Testis (tissue), 3 donors: Measurements from ENCODE around the gene ENAH. TPM values are rescaled to one million over a fixed set of nuclear protein-coding genes. Genes with fewer than 3 reads are reported as not detected.
"Not testable (repeated sequence)": the region's sequence is repeated elsewhere in the genome, so short reads cannot be mapped to it uniquely, and the experiment has no call there.

ENCODE experiments used
- DNase-seq: peaks from one replicate; pipeline ENCODE4 v3.0.0-alpha.2; 2019
- H3K27ac ChIP-seq, 2 donors: fragments of 200-600 bp; sonication (generic); one replicate each; pipeline ENCODE4 v1.5.1; 2019
- H3K27me3 ChIP-seq: fragments of 200-600 bp; sonication (generic); one replicate; pipeline ENCODE4 v1.5.1; 2019
- H3K36me3 ChIP-seq: fragments of 200-600 bp; sonication (generic); one replicate; pipeline ENCODE4 v1.5.1; 2017; ENCODE audit warnings: low read depth; ENCODE audit errors: missing control alignments
- H3K4me1 ChIP-seq: fragments of 200-600 bp; sonication (generic); one replicate; pipeline ENCODE4 v1.5.1; 2019
- H3K4me3 ChIP-seq, 2 donors: fragments of 200-600 bp; sonication (generic); one replicate each; pipeline ENCODE4 v1.5.1; 2017 to 2019
- H3K9me3 ChIP-seq: fragments of 200-600 bp; sonication (generic); one replicate; pipeline ENCODE4 v1.5.1; 2017
- POLR2A ChIP-seq: fragments of 450-650 bp; IDR thresholded peaks from one replicate; pipeline ENCODE4 v1.6.1; 2017; ENCODE audit warnings: antibody characterized with exemption, mild to moderate bottlenecking, moderate library complexity
- WGBS, 2 donors: methylation state at CpG; one replicate each; pipeline ENCODE4 v1.1.5; 2018; 5-methylcytosine and 5-hydroxymethylcytosine counted together
- intact Hi-C: fragments of 100-400 bp; cut with DNase I; formaldehyde crosslinking; loops from one replicate; pipeline ENCODE4 v1.15.1; 2023; ENCODE audit warnings: low total_unique reads
- polyA plus RNA-seq: library from polyadenylated mRNA; stranded (reverse); fragments of 350-450 nt; fragmentation: Illumina TruSeq; extraction: RNeasy Lipid Tissue Mini Kit (QIAGEN cat#74804); gene quantifications from one replicate; pipeline ENCODE4 v1.2.3, GENCODE V29; 2014; ENCODE audit warnings: low read depth, low replicate concordance; ENCODE audit not compliant: insufficient read depth
- total RNA-seq, 2 donors: library from RNA; depleted of rRNA; stranded (reverse); fragments of >200 nt; gene quantifications; one replicate each; pipeline ENCODE4 v1.2.3, GENCODE V29; 2016
- TF ChIP-seq, protein P1 (sequence below), 3 experiments: fragments of 450-650 bp in 2 of 3; fragments of 200-600 bp in 1 of 3; sonication (generic) in 1 of 3; IDR thresholded peaks; one replicate each; pipeline ENCODE4 v1.5.1; 2016 to 2019; ENCODE audit warnings: antibody characterized with exemption in 3 of 3, mild to moderate bottlenecking in 2 of 3, moderate library complexity in 1 of 3

Gene ENAH
- total and polyA plus RNA-seq, 3 donors from 2014 or later: 84.3 to 132 (median 122) TPM

DNA sequence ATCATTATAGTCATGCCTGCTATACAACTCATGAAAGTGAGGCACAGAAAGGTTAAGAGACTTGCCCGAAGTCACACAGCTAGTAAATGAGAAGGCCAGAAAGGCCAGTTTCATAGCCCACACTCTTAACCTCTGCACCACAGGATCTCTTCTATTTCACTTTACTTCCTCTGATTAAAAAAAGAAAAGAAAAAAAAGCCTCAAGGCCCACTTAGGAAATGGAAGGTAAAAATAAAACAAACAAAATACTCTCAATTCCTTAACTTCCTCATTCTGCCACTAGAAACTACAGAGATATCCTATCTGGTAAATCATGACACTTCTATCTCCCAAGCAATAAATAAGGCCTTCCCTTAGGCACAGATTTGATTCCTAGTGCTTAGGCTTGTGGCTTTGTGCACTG is 7.6 kb upstream of the ENAH start:
- no peak for DNase-seq
- H3K27ac ChIP-seq: no peak overlapping the region
- no peak overlapping the region for H3K4me3 ChIP-seq
- 85 to 88% methylated on average over 1 of the region's 1 CpG for WGBS, 2 donors
- no peaks in the 10 kb centered on the region for H3K9me3 ChIP-seq
- H3K4me1 ChIP-seq: no peaks in the 10 kb centered on the region
- no peaks in the 10 kb centered on the region for H3K36me3 ChIP-seq
- TF ChIP-seq POLR2A: no peak
- TF ChIP-seq, protein P1, sequence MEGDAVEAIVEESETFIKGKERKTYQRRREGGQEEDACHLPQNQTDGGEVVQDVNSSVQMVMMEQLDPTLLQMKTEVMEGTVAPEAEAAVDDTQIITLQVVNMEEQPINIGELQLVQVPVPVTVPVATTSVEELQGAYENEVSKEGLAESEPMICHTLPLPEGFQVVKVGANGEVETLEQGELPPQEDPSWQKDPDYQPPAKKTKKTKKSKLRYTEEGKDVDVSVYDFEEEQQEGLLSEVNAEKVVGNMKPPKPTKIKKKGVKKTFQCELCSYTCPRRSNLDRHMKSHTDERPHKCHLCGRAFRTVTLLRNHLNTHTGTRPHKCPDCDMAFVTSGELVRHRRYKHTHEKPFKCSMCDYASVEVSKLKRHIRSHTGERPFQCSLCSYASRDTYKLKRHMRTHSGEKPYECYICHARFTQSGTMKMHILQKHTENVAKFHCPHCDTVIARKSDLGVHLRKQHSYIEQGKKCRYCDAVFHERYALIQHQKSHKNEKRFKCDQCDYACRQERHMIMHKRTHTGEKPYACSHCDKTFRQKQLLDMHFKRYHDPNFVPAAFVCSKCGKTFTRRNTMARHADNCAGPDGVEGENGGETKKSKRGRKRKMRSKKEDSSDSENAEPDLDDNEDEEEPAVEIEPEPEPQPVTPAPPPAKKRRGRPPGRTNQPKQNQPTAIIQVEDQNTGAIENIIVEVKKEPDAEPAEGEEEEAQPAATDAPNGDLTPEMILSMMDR (IDR thresholded peaks at IDR 0.05): no peak
- intact Hi-C loops: no loop called here
- H3K27me3 ChIP-seq: no peaks in the 10 kb centered on the region

- no peak overlapping the region for H3K4me3 ChIP-seq
- no peak for TF ChIP-seq POLR2A
- TF ChIP-seq, protein P1 (IDR thresholded peaks at IDR 0.05): no peak
- peaks cover 2% of the 10 kb centered on the region for H3K4me1 ChIP-seq
- no peaks in the 10 kb centered on the region for H3K36me3 ChIP-seq
- DNase-seq: no peak
- no peak overlapping the region for H3K27ac ChIP-seq
- WGBS, 2 donors: 48 to 56% methylated on average over 2 of the region's 2 CpGs
- H3K27me3 ChIP-seq: no peaks in the 10 kb centered on the region
- intact Hi-C loops: loop anchor here (10.0 kb wide), 1 partner anchor 117 kb away; the partner anchor contains the start of gene SRP9
- H3K9me3 ChIP-seq: no peaks in the 10 kb centered on the region
Observed at GRCh38 chr1:225658041-225658440, 5.1 kb upstream of the ENAH start.

GRCh38 chr1:225657462-225657989 is 4.6 kb upstream of the ENAH start:
- intact Hi-C loops: loop anchor here (10.0 kb wide), 1 partner anchor 117 kb away; the partner anchor contains the start of gene SRP9
- TF ChIP-seq POLR2A: no peak
- TF ChIP-seq, protein P1 (IDR thresholded peaks at IDR 0.05): no peak
- WGBS, 2 donors: 74 to 75% methylated on average over 7 of the region's 7 CpGs
- no peaks in the 10 kb centered on the region for H3K36me3 ChIP-seq
- H3K4me3 ChIP-seq: no peak overlapping the region
- H3K4me1 ChIP-seq: peaks cover 2% of the 10 kb centered on the region
- H3K9me3 ChIP-seq: no peaks in the 10 kb centered on the region
- DNase-seq: no peak
- no peaks in the 10 kb centered on the region for H3K27me3 ChIP-seq
- H3K27ac ChIP-seq: peak overlapping the region in 1 of 2 donors; percentile 48

DNA sequence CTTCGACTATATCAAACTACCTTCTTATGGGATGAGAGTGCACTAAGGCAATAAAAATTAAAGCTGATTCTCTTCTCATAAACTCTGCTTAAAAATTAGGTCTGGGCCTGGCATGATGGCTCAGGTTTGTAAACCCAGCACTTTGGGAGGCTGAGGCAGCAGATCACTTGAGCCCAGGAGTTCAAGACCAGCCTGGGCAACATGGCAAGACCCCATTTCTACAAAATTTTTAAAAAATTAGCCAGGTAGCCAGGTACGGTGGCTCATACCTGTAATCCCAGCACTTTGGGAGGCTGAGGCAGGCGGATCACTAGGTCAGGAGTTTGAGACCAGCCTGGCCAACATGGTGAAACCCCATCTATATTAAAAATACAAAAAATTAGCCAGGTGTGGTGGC is 3.3 kb upstream of the ENAH start:
- not testable (repeated sequence) for H3K4me1 ChIP-seq, DNase-seq, H3K9me3 ChIP-seq, H3K36me3 ChIP-seq, H3K4me3 ChIP-seq, H3K27me3 ChIP-seq
- 88 to 93% methylated on average over 3 of the region's 3 CpGs for WGBS, 2 donors
- H3K27ac ChIP-seq: peak overlapping the region in 1 of 2 donors; percentile 10
- intact Hi-C loops: loop anchor here (10.0 kb wide), 1 partner anchor 119 kb away; the partner anchor contains the start of gene SRP9

DNA sequence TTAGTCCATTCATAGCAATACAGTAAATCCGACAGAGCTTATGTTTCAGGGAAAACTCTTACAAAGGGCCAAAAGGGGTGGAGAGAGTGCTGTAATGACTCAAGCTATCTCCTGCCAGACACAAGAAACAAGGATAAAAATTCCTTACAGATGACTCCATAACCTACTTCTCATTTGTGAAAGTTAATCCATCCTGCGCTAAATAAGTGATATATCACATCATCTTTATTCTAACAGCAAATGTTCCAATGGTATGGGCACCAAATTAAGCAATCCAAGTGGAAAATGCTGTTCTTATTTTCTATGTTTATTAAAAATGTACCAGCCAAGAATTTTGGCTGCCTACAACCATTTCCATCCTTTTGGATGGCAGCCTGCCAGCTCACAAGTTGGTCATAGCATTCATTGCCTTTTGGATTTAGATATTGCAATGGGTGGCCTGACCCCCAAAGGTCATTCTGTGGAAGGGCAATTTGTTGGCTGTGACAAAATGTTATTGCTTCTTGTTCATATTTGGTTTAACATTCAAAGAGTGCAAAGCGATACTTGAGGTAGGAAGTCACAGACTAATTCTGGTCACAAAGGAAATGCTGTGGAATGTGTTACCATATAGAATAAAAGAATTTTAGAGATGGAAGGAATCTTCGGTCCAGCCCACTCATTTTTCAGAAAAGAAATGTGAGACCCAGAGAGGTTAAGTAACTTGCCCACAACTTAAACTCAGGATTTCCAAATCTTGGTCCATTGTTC is 2.8 kb upstream of the ENAH start:
- WGBS, 2 donors: 49 to 54% methylated on average over 4 of the region's 4 CpGs
- intact Hi-C loops: loop anchor here (10.0 kb wide), 1 partner anchor 119 kb away; the partner anchor contains the start of gene SRP9
- H3K36me3 ChIP-seq: no peaks in the 10 kb centered on the region
- TF ChIP-seq, protein P1 (IDR thresholded peaks at IDR 0.05): no peak
- no peak for TF ChIP-seq POLR2A
- H3K27me3 ChIP-seq: no peaks in the 10 kb centered on the region
- DNase-seq: peak; percentile 68
- peak overlapping the region; percentile 20 to 99 for H3K27ac ChIP-seq
- H3K4me1 ChIP-seq: peaks cover 2% of the 10 kb centered on the region
- H3K9me3 ChIP-seq: no peaks in the 10 kb centered on the region
- no peak overlapping the region for H3K4me3 ChIP-seq
